Psoas muscle (tissue), 8 donors: ENCODE results near the gene PPIA. TPM values are rescaled to one million over a fixed set of nuclear protein-coding genes. Genes with fewer than 3 reads are reported as not detected.
"Not testable (repeated sequence)": the region's sequence is repeated elsewhere in the genome, so short reads cannot be mapped to it uniquely, and the experiment has no call there.

Experiments used
- ATAC-seq, 4 donors: fragments of 200-7000 bp; cut with Tn5 transposase; one replicate each; pipeline ENCODE4 v1.9.1; 2020; ENCODE audit warnings: moderate library complexity in 3 of 4, mild to moderate bottlenecking in 2 of 4
- DNase-seq, 2 donors: peaks; one replicate each; pipeline ENCODE4 v3.0.0-alpha.2; 2020
- H3K27ac ChIP-seq: fragments of 200-600 bp; one replicate; pipeline ENCODE4 v1.8.0; 2022
- H3K27me3 ChIP-seq, 3 donors: fragments of 200-600 bp in 1 of 3; one replicate each; pipeline versions ENCODE4 v1.6.1 to v1.8.0; 2013 to 2022; ENCODE audit warnings: low read length in 2 of 3, mild to moderate bottlenecking in 2 of 3, moderate library complexity in 1 of 3; ENCODE audit not compliant: insufficient read depth in 3 of 3
- H3K36me3 ChIP-seq, 2 donors: fragments of 200-600 bp in 1 of 2; one replicate each; pipeline versions ENCODE4 v1.6.1 to v1.8.0; 2013 to 2022; ENCODE audit warnings: low read depth in 1 of 2, mild to moderate bottlenecking in 1 of 2, moderate library complexity in 1 of 2; ENCODE audit not compliant: insufficient read depth in 1 of 2
- H3K4me1 ChIP-seq: fragments of 200-600 bp; one replicate; pipeline ENCODE4 v1.8.0; 2022
- H3K4me3 ChIP-seq: fragments of 200-600 bp; one replicate; pipeline ENCODE4 v1.8.0; 2022; ENCODE audit warnings: mild to moderate bottlenecking
- H3K9me3 ChIP-seq: fragments of 200-600 bp; one replicate; pipeline ENCODE4 v1.8.0; 2022
- CTCF ChIP-seq: fragments of 200-600 bp; IDR thresholded peaks from one replicate; pipeline ENCODE4 v1.8.0; 2022; ENCODE audit warnings: antibody characterized with exemption
- WGBS, 3 donors: extraction: QIAGEN DNeasy Blood & Tissue Kit; methylation state at CpG; one replicate each; pipeline versions ENCODE4 v1.1.6 to v1.1.7; 2013; 5-methylcytosine and 5-hydroxymethylcytosine counted together
- intact Hi-C, 2 donors: fragments of 100-400 bp; cut with DNase I; formaldehyde crosslinking; loops; one replicate each; pipeline versions ENCODE4 v1.11.0 to v1.14.2; 2022
- polyA plus RNA-seq, 3 donors: library from polyadenylated mRNA; stranded (reverse); fragments of 200-250 nt; gene quantifications; one replicate each; pipeline ENCODE4 v1.2.3, GENCODE V29; 2013
- total RNA-seq, 4 donors: library from RNA; stranded (reverse); fragmentation: NEBNext Ultra II Directional in 2 of 4; extraction: Animal tissue kit (Norgen Biotek cat#: 25700) in 2 of 4; gene quantifications; one replicate each; pipeline versions ENCODE4 v1.2.1 to v1.2.4, GENCODE V29; 2021 to 2023
- donor health status: healthy with polysubstance abuse.
- donor health status: DM: no; HTN: no; CAD: no; lungs with moderate emphysema.
- donor health status: Bipolar disorder and iron deficiency.
- donor health status: healthy.
- donor health status: DM: yes; HTN: yes; CAD: no.
- donor health status: DM: no; HTN: no; CAD: no.
- donor health status: DM: no; HTN: no; CAD: no.
- donor health status: DM: yes; HTN: yes; CAD: no.

PPIA gene
- total and polyA plus RNA-seq, 7 donors: 251 to 3,448 (median 725) TPM

DNA sequence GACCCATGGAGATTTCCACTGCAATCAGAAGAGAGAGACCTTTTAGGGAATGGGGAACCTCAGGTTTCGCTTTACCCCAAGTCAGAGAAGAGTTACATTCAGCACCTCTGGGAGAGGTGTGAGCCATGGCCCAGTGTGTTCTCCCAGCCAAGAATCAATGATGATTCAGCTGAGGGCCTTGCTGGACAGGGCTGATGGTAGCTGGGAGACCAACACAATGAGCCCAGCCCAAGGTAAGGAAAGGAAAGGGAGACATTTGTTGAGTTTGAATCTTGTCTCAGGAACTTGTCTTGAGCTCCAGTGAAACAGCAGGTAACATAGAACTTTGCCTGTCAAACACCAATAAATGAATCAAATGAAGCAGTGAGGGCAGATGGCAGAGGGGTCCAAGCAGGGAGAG, 14.0 kb upstream of the PPIA start:
- TF ChIP-seq CTCF: no peak
- Histone ChIP-seq H3K4me3 (no peak overlapping the region), H3K9me3 (no peaks in the 10 kb centered on the region), H3K27ac (no peak overlapping the region), H3K36me3 (no peaks in the 10 kb centered on the region), H3K27me3 (no peaks in the 10 kb centered on the region), H3K4me1 (no peaks in the 10 kb centered on the region)
- intact Hi-C loops: no loop called here
- DNase-seq (no peak), ATAC-seq (no peak)
- WGBS, 3 donors: 95 to 100% (median 98%) methylated on average over 1 of the region's 1 CpG

DNA sequence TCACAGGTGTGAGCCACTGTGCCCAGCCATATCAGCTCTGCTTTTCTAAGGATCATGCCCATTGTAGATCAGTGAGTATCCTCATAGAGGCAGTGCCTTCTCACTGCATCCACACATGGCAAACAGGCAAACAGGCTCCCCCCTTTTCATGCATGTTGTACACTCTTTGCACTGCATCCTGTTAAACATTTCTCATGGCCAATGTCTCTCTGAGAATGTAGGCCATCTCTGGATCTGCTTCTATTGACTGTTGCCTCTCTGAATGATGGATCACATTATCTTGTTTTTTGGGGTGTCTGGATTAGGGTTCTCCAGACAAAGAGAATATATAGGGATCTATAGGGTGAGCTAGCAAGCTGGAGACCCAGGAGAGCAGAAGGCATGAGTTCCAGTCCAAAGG, 13.1 kb upstream of the PPIA start:
- Histone ChIP-seq H3K4me1 (no peaks in the 10 kb centered on the region), H3K36me3 (no peaks in the 10 kb centered on the region), H3K27me3 (no peaks in the 10 kb centered on the region), H3K4me3 (no peak overlapping the region), H3K27ac (no peak overlapping the region), H3K9me3 (no peaks in the 10 kb centered on the region)
- no peak for ATAC-seq
- no peak for DNase-seq
- intact Hi-C loops: no loop called here
- no peak for TF ChIP-seq CTCF

DNA sequence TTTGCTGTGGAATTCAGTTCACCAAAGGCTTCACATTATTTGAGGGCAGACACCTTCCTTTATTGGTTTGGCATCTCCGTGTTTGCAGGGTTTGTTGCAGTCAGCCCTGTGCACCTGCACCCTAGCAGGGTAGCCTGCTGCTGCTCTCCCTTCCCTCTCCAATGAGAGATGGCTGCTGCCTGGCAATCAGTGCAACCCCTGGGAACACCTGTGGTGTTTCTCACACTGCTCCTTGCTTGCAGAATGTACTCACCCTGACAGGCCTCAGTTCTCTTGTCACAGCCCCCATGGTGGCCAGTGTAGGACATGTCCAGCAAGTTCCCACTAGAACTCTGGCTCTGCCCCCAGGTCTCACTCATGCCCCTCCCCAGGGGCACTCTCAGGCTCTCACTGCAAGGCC, 12.1 kb upstream of the PPIA start:
- no peak for ATAC-seq
- Histone ChIP-seq H3K9me3 (no peaks in the 10 kb centered on the region), H3K27ac (no peak overlapping the region), H3K4me1 (no peaks in the 10 kb centered on the region), H3K27me3 (no peaks in the 10 kb centered on the region), H3K36me3 (no peaks in the 10 kb centered on the region), H3K4me3 (no peak overlapping the region)
- WGBS, 3 donors: 71 to 80% (median 78%) methylated on average over 1 of the region's 1 CpG
- no peak for DNase-seq
- intact Hi-C loops: no loop called here
- TF ChIP-seq CTCF: no peak

GRCh38 chr7:44785218-44785617, 11.3 kb upstream of the PPIA start:
- H3K9me3 ChIP-seq, H3K36me3 ChIP-seq, H3K4me3 ChIP-seq, DNase-seq, H3K27me3 ChIP-seq, H3K27ac ChIP-seq, H3K4me1 ChIP-seq, intact Hi-C loops, ATAC-seq: not testable (repeated sequence)
- 96 to 97% (median 97%) methylated on average over 3 of the region's 3 CpGs for WGBS, 3 donors

DNA sequence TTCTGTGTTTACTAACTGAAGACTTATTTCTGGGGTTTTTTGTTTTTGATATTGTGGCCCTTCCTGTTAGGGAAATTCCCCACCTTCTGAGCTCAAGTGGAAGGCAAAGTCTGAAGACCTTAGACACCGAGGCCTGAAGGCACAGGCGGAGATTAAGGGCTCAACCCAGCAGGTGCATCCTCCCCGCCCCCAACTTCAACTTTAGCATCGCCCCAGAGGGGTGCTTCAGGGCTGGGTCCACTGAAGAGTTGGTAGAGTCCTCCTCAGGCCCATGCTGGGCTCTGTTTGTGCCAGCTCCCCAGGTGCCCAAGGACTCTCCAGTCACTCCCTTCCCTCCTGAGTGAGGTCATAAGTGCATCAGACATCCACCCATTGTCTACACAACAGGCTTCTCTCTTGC, 9.4 kb upstream of the PPIA start:
- no peak for DNase-seq
- Histone ChIP-seq H3K4me1 (no peaks in the 10 kb centered on the region), H3K27me3 (no peaks in the 10 kb centered on the region), H3K4me3 (no peak overlapping the region), H3K27ac (no peak overlapping the region), H3K36me3 (no peaks in the 10 kb centered on the region), H3K9me3 (no peaks in the 10 kb centered on the region)
- 61 to 77% (median 71%) methylated on average over 4 of the region's 4 CpGs for WGBS, 3 donors
- no peak for TF ChIP-seq CTCF
- no peak for ATAC-seq
- intact Hi-C loops: no loop called here
